K562 (cell line): ENCODE data around the gene STK11.
"Not testable (repeated sequence)": the region's sequence is repeated elsewhere in the genome, so short reads cannot be mapped to it uniquely, and the experiment has no call there.

Experiments
- ATF6 ChIP-seq: sonication (generic); formaldehyde crosslinking; IDR thresholded peaks from 2 replicates; pipeline ENCODE4 v1.4.0; 2020; ENCODE audit warnings: mild to moderate bottlenecking, missing genetic modification reagents
- BMI1 ChIP-seq: fragments of 150-350 bp; IDR thresholded peaks from 2 replicates; pipeline ENCODE4 v1.6.1; 2014; ENCODE audit warnings: low read length
- CTCF ChIP-seq, 3 experiments: IDR thresholded peaks in 2 of 3; conservative IDR thresholded peaks in 1 of 3; 2 replicates each; pipeline ENCODE4 v1.5.1; 2011 to 2012; ENCODE audit warnings: low read length in 3 of 3, mild to moderate bottlenecking in 3 of 3, control low read depth in 2 of 3, improper control_type of control experiment in 1 of 3, inconsistent platforms in 1 of 3, low read depth in 1 of 3, mixed read lengths in 1 of 3, moderate library complexity in 1 of 3; ENCODE audit not compliant: insufficient read depth in 2 of 3
- EGR1 ChIP-seq: fragments of 450-650 bp; conservative IDR thresholded peaks from 2 replicates; pipeline ENCODE4 v1.6.1; 2017; ENCODE audit warnings: mild to moderate bottlenecking
- ELF4 ChIP-seq: fragments of 450-650 bp; formaldehyde crosslinking; IDR thresholded peaks from 2 replicates; pipeline ENCODE4 v1.4.0; 2022; ENCODE audit warnings: missing genetic modification characterization
- EP300 ChIP-seq: IDR thresholded peaks from 2 replicates; pipeline ENCODE4 v1.6.1; 2012; ENCODE audit warnings: low read length, improper control_type of control experiment
- EZH2 ChIP-seq: IDR thresholded peaks from 2 replicates; pipeline ENCODE4 v1.6.1; 2012; ENCODE audit warnings: low read depth, mild to moderate bottlenecking, inconsistent platforms, low read length, borderline replicate concordance
- PRMT5 ChIP-seq: sonication (generic); formaldehyde crosslinking; IDR thresholded peaks from 2 replicates; pipeline ENCODE4 v1.5.0; 2020; ENCODE audit warnings: missing genetic modification reagents
- ZBTB1 ChIP-seq: sonication (generic); formaldehyde crosslinking; IDR thresholded peaks from 2 replicates; pipeline ENCODE4 v1.8.1; 2023; ENCODE audit warnings: missing genetic modification reagents, low read depth, mild to moderate bottlenecking, borderline replicate concordance
- ZNF253 ChIP-seq: fragments of 250-450 bp; sonication (Bioruptor Pico); conservative IDR thresholded peaks from 2 replicates; pipeline ENCODE4 v1.6.1; 2021; ENCODE audit warnings: mild to moderate bottlenecking
- ZNF408 ChIP-seq: fragments of 250-450 bp; sonication (Bioruptor Pico); IDR thresholded peaks from 2 replicates; pipeline ENCODE4 v1.4.0; 2020; ENCODE audit warnings: low read depth, mild to moderate bottlenecking, moderate library complexity
- TF ChIP-seq, protein P1 (sequence below), 2 experiments: fragments of 450-650 bp; formaldehyde crosslinking in 1 of 2; IDR thresholded peaks; 2 replicates each; pipeline versions ENCODE4 v1.4.0 to v1.6.1; 2014 to 2020; ENCODE audit warnings: mild to moderate bottlenecking in 2 of 2, borderline replicate concordance in 1 of 2, low read depth in 1 of 2

DNA sequence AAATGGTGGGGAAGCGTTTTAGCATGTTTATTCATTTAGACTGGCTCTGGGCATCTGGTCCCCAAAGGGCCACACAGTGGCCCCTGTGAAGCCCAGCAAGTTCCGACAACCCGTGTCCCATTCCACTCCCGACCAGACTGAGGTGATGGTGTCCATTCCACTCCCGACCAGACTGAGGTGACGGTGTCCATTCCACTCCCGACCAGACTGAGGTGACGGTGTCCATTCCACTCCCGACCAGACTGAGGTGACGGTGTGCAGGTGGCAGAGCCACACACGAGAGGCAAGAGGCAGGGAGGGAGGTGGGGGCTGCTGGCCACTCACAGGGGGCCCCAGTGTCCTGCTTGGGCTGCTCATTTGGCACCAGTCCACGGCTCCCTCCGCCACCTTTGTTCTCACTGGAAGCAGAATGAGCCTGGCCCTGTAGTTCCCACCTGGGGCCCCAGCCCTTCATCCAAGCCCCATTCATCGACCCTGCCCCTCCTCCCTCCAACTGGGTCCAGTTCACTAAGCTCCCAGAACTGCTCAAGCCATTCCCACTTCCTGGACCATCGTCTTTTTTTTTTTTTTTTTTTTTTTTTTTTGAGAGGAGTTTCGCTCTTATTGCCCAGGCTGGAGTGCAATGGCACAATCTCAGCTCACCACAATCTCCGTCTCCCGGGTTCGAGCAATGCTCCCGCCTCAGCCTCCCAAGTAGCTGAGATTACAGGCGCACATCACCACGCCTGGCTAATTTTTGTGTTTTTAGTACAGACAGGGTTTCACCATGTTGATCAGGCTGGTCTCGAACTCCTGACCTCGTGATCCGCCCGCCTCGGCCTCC, 40.9 kb downstream of the STK11 start:
- TF ChIP-seq ATF6 (CRISPR knock-in tag); EZH2; ELF4 (CRISPR knock-in tag); ZBTB1; ZNF408 (CRISPR knock-in tag); EGR1; ZNF253 (CRISPR knock-in tag); EP300; PRMT5 (CRISPR knock-in tag); BMI1: not testable (repeated sequence)
- TF ChIP-seq, protein P1, sequence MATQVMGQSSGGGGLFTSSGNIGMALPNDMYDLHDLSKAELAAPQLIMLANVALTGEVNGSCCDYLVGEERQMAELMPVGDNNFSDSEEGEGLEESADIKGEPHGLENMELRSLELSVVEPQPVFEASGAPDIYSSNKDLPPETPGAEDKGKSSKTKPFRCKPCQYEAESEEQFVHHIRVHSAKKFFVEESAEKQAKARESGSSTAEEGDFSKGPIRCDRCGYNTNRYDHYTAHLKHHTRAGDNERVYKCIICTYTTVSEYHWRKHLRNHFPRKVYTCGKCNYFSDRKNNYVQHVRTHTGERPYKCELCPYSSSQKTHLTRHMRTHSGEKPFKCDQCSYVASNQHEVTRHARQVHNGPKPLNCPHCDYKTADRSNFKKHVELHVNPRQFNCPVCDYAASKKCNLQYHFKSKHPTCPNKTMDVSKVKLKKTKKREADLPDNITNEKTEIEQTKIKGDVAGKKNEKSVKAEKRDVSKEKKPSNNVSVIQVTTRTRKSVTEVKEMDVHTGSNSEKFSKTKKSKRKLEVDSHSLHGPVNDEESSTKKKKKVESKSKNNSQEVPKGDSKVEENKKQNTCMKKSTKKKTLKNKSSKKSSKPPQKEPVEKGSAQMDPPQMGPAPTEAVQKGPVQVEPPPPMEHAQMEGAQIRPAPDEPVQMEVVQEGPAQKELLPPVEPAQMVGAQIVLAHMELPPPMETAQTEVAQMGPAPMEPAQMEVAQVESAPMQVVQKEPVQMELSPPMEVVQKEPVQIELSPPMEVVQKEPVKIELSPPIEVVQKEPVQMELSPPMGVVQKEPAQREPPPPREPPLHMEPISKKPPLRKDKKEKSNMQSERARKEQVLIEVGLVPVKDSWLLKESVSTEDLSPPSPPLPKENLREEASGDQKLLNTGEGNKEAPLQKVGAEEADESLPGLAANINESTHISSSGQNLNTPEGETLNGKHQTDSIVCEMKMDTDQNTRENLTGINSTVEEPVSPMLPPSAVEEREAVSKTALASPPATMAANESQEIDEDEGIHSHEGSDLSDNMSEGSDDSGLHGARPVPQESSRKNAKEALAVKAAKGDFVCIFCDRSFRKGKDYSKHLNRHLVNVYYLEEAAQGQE (IDR thresholded peaks at IDR 0.05; ENCODE audit: borderline replicate concordance), result not testable (repeated sequence)
- TF ChIP-seq, protein P1 (CRISPR knock-in tag; IDR thresholded peaks at IDR 0.05; ENCODE audit: low read depth), result not testable (repeated sequence)
- TF ChIP-seq CTCF (IDR thresholded peaks at IDR 0.05 in 2 of 3, conservative IDR thresholded peaks at IDR 0.05 in 1 of 3; ENCODE audit: insufficient read depth in 2 of 3, low read depth in 1 of 3, low read length in 3 of 3), result peak in 1 of 3 experiments; percentile 24; a peak in 1 of 6 replicates
